GM06990 (cell line): Measurements from ENCODE around the gene LIPC.

Source experiments
- DNase-seq: peaks from one replicate; pipeline ENCODE4 v3.0.0-alpha.2; 2011; ENCODE audit not compliant: insufficient read length; ENCODE audit errors: extremely low read depth
- H3K27me3 ChIP-seq: replicated peaks from 2 replicates; pipeline ENCODE4 v1.6.0; 2011; ENCODE audit warnings: low read length; ENCODE audit not compliant: control insufficient read depth, insufficient read depth
- H3K36me3 ChIP-seq: 2 replicates; pipeline ENCODE4 v1.5.1; 2011; ENCODE audit warnings: low read length; ENCODE audit not compliant: control insufficient read depth, insufficient read depth
- H3K4me3 ChIP-seq: replicated peaks from 2 replicates; pipeline ENCODE4 v1.5.1; 2011; ENCODE audit warnings: low read depth, mild to moderate bottlenecking, control low read depth, low read length
- CTCF ChIP-seq: IDR thresholded peaks from 2 replicates; pipeline ENCODE4 v1.5.1; 2011; ENCODE audit warnings: low read length, control low read depth, mild to moderate bottlenecking, inconsistent platforms; ENCODE audit not compliant: insufficient read depth, poor library complexity, severe bottlenecking

The LIPC gene

GRCh38 chr15:58440922-58441321 lies 9.1 kb downstream of the LIPC start:
- H3K4me3 ChIP-seq = no peak overlapping the region
- no peak for TF ChIP-seq CTCF
- no peaks in the 10 kb centered on the region for H3K27me3 ChIP-seq
- DNase-seq = no peak
- no peaks in the 10 kb centered on the region for H3K36me3 ChIP-seq

GRCh38 chr15:58441376-58442070 lies 9.7 kb downstream of the LIPC start:
- Histone ChIP-seq H3K27me3 (no peaks in the 10 kb centered on the region), H3K36me3 (no peaks in the 10 kb centered on the region), H3K4me3 (no peak overlapping the region)
- no peak for DNase-seq
- no peak for TF ChIP-seq CTCF

- H3K4me3 ChIP-seq = no peak overlapping the region
- TF ChIP-seq CTCF = no peak
- H3K36me3 ChIP-seq = no peaks in the 10 kb centered on the region
- DNase-seq = no peak
- H3K27me3 ChIP-seq = no peaks in the 10 kb centered on the region
These were observed 10.3 kb downstream of the LIPC start for GRCh38 chr15:58442122-58442521.

- TF ChIP-seq CTCF = no peak
- H3K27me3 ChIP-seq = no peaks in the 10 kb centered on the region
- no peak for DNase-seq
- H3K4me3 ChIP-seq = no peak overlapping the region
- H3K36me3 ChIP-seq = no peaks in the 10 kb centered on the region
These were observed 11.5 kb downstream of the LIPC start for GRCh38 chr15:58443308-58443707.

GRCh38 chr15:58444056-58444455 lies 12.3 kb downstream of the LIPC start:
- Histone ChIP-seq H3K36me3 (no peaks in the 10 kb centered on the region), H3K4me3 (no peak overlapping the region), H3K27me3 (no peaks in the 10 kb centered on the region)
- no peak for DNase-seq
- TF ChIP-seq CTCF = no peak
